ENCODE measurements around the gene PCDHGA2.
"Not testable (repeated sequence)": the region's sequence is repeated elsewhere in the genome, so short reads cannot be mapped to it uniquely, and the experiment has no call there.

Gene PCDHGA2

DNA sequence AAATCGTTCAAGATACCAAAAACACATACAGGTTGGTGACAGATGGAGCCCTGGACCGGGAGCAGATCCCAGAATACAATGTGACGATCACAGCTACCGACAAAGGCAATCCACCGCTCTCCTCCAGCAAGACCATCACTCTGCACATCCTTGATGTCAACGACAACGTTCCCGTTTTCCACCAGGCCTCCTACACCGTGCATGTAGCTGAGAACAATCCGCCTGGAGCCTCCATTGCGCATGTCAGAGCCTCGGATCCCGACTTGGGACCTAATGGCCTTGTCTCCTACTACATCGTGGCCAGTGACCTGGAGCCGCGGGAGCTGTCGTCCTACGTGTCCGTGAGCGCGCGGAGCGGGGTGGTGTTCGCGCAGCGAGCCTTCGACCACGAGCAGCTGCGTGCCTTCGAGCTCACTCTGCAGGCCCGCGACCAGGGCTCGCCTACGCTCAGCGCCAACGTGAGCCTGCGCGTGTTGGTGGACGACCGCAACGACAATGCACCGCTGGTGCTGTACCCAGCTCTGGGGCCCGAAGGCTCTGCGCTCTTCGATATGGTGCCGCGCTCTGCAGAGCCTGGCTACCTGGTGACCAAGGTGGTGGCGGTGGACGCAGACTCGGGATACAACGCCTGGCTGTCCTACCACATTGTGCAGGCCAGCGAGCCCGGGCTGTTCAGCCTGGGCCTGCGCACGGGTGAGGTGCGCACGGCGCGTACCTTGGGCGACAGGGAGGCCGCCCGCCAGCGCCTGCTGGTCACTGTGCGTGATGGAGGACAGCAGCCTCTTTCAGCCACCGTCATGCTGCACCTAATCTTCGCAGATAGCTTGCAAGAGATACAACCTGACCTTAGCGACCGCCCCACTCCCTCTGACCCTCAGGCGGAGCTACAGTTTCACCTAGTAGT, 33.3 kb downstream of the PCDHGA2 start:
- H3F3A ChIP-seq (ENCODE audit: insufficient read depth), result 0 out of 2 replicates have a peak, but pooled peaks cover 3% of the 10 kb centered on the region
- H3K9ac ChIP-seq (ENCODE audit: low read length), result no peak overlapping the region
- peaks cover 50% of the 10 kb centered on the region; the same call in 1 of the 2 replicates for H3K9me3 ChIP-seq (ENCODE audit: insufficient read depth, low read length)
- H3K4me2 ChIP-seq (ENCODE audit: low read depth, low read length, poor library complexity, severe bottlenecking), result no peak overlapping the region
- H2AFZ ChIP-seq (ENCODE audit: low read depth, low read length, severe bottlenecking), result no peak overlapping the region
- no peak for TF ChIP-seq EZH2phosphoT487 (conservative IDR thresholded peaks at IDR 0.05; ENCODE audit: low read length)
- TF ChIP-seq, protein P1, sequence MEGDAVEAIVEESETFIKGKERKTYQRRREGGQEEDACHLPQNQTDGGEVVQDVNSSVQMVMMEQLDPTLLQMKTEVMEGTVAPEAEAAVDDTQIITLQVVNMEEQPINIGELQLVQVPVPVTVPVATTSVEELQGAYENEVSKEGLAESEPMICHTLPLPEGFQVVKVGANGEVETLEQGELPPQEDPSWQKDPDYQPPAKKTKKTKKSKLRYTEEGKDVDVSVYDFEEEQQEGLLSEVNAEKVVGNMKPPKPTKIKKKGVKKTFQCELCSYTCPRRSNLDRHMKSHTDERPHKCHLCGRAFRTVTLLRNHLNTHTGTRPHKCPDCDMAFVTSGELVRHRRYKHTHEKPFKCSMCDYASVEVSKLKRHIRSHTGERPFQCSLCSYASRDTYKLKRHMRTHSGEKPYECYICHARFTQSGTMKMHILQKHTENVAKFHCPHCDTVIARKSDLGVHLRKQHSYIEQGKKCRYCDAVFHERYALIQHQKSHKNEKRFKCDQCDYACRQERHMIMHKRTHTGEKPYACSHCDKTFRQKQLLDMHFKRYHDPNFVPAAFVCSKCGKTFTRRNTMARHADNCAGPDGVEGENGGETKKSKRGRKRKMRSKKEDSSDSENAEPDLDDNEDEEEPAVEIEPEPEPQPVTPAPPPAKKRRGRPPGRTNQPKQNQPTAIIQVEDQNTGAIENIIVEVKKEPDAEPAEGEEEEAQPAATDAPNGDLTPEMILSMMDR (IDR thresholded peaks at IDR 0.05; ENCODE audit: insufficient read depth, low read length, poor library complexity, severe bottlenecking), result no peak
- no peak overlapping the region for H3K4me3 ChIP-seq (ENCODE audit: insufficient read depth, low read length, poor library complexity, severe bottlenecking)
- H3K9me2 ChIP-seq (replicated peaks; ENCODE audit: insufficient read depth, low read length), result no peaks in the 10 kb centered on the region
- peaks cover 18% of the 10 kb centered on the region for H3K36me3 ChIP-seq (ENCODE audit: low read length)
- no peak overlapping the region for H3K27ac ChIP-seq (ENCODE audit: low read depth, low read length)
- no peaks in the 10 kb centered on the region; the same call in 1 of the 2 replicates for H3K79me2 ChIP-seq (ENCODE audit: insufficient read depth, low read length)
- no peaks in the 10 kb centered on the region for H3K27me3 ChIP-seq (ENCODE audit: low read length)
- H4K20me1 ChIP-seq (ENCODE audit: low read depth, low read length), result no peaks in the 10 kb centered on the region

DNA sequence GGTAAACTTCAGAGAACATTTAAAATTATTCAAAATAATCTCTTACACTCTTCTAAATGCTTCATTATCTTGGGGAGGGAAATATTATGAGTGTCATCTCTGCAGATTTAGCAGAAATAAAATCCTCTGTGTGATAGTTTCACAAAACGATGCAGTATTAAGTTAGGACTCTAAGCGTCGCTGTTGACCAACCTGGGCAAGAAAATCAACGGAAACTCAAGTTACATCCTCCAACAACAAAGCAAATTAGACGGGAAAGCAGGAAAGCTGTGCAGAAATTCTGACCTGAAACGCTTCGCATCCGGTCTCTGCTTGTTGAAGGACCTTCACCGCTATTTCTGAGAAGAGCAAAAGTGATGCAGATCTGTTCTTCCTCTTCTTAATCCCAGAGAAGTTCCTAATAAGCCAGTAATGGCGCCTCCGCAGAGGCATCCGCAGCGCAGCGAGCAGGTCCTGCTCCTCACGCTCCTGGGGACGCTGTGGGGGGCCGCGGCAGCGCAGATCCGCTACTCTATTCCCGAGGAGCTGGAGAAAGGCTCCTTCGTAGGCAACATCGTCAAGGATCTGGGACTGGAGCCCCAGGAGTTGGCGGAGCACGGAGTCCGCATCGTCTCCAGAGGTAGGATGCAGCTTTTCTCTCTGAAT, 35.2 kb downstream of the PCDHGA2 start, which contains the start of gene PCDHGA6:
TSS of gene PCDHGA6 (plus strand) at position 219 of the 645 bp plus-strand sequence. CDS start at position 412, 193 bp downstream.
- H3K27ac ChIP-seq (ENCODE audit: low read depth, low read length), result no peak within 1 kb of the TSS
- H3K9me2 ChIP-seq (replicated peaks; ENCODE audit: insufficient read depth, low read length), result no peaks in the 10 kb centered on the region
- peak within 1 kb of the TSS; percentile 35 for H3K4me2 ChIP-seq (ENCODE audit: low read depth, low read length, poor library complexity, severe bottlenecking)
- no peak for TF ChIP-seq EZH2phosphoT487 (conservative IDR thresholded peaks at IDR 0.05; ENCODE audit: low read length)
- TF ChIP-seq, protein P1 (IDR thresholded peaks at IDR 0.05; ENCODE audit: insufficient read depth, low read length, poor library complexity, severe bottlenecking), result no peak
- peaks cover 23% of the 10 kb centered on the region for H3K36me3 ChIP-seq (ENCODE audit: low read length)
- peak within 1 kb of the TSS; percentile 18 for H3K4me3 ChIP-seq (ENCODE audit: insufficient read depth, low read length, poor library complexity, severe bottlenecking)
- peaks cover 58% of the 10 kb centered on the region; the same call in 1 of the 2 replicates for H3K9me3 ChIP-seq (ENCODE audit: insufficient read depth, low read length)
- H3K9ac ChIP-seq (ENCODE audit: low read length), result no peak within 1 kb of the TSS
- H3K27me3 ChIP-seq (ENCODE audit: low read length), result no peaks in the 10 kb centered on the region
- H3F3A ChIP-seq (ENCODE audit: insufficient read depth), result no peaks in the 10 kb centered on the region
- no peaks in the 10 kb centered on the region for H4K20me1 ChIP-seq (ENCODE audit: low read depth, low read length)
- no peak within 1 kb of the TSS for H2AFZ ChIP-seq (ENCODE audit: low read depth, low read length, severe bottlenecking)
- H3K79me2 ChIP-seq (ENCODE audit: insufficient read depth, low read length), result peaks cover 7% of the 10 kb centered on the region; the same call in 1 of the 2 replicates

DNA sequence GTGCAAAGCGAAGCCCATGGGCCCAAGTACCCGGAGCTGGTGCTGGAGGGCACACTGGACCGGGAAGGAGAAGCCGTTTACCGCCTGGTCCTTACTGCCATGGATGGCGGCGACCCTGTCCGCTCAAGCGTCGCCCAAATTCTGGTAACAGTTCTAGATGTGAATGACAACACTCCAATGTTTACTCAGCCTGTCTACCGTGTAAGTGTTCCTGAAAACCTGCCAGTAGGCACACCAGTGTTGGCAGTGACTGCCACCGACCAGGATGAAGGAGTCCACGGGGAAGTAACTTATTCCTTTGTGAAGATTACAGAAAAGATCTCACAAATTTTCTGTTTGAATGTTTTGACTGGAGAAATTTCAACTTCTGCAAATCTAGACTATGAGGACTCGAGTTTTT, 36.1 kb downstream of the PCDHGA2 start:
- Histone ChIP-seq H3K9me3 (ENCODE audit: insufficient read depth, low read length) (peaks cover 58% of the 10 kb centered on the region; the same call in 1 of the 2 replicates), H3K4me2 (ENCODE audit: low read depth, low read length, poor library complexity, severe bottlenecking) (no peak overlapping the region), H3K79me2 (ENCODE audit: insufficient read depth, low read length) (peaks cover 7% of the 10 kb centered on the region; the same call in 1 of the 2 replicates), H3K27ac (ENCODE audit: low read depth, low read length) (no peak overlapping the region), H3K36me3 (ENCODE audit: low read length) (peaks cover 23% of the 10 kb centered on the region), H3F3A (ENCODE audit: insufficient read depth) (no peaks in the 10 kb centered on the region), H2AFZ (ENCODE audit: low read depth, low read length, severe bottlenecking) (no peak overlapping the region), H4K20me1 (ENCODE audit: low read depth, low read length) (no peaks in the 10 kb centered on the region), H3K4me3 (ENCODE audit: insufficient read depth, low read length, poor library complexity, severe bottlenecking) (no peak overlapping the region), H3K9ac (ENCODE audit: low read length) (no peak overlapping the region), H3K9me2 (replicated peaks; ENCODE audit: insufficient read depth, low read length) (no peaks in the 10 kb centered on the region), H3K27me3 (ENCODE audit: low read length) (no peaks in the 10 kb centered on the region)
- TF ChIP-seq, protein P1 (IDR thresholded peaks at IDR 0.05; ENCODE audit: insufficient read depth, low read length, poor library complexity, severe bottlenecking), result no peak
- TF ChIP-seq EZH2phosphoT487 (conservative IDR thresholded peaks at IDR 0.05; ENCODE audit: low read length), result no peak

DNA sequence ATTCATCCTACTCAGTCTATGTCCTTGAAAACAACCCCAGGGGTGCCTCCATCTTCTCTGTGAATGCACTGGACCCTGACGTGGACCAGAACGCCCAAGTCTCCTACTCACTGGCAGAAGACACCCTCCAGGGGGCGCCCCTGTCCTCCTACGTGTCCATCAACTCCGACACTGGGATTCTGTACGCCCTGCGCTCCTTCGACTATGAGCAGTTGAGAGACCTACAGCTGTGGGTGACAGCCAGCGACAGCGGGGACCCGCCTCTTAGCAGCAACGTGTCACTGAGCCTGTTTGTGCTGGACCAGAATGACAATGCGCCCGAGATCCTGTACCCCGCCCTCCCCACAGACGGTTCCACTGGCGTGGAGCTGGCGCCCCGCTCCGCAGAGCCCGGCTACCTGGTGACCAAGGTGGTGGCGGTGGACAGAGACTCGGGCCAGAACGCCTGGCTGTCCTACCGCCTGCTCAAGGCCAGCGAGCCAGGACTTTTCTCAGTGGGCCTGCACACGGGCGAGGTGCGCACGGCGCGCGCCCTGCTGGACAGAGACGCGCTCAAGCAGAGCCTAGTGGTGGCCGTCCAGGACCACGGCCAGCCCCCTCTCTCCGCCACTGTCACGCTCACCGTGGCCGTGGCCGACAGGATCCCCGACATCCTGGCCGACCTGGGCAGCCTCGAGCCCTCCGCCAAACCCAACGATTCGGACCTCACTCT, 37.0 kb downstream of the PCDHGA2 start:
- not testable (repeated sequence) for H2AFZ ChIP-seq (ENCODE audit: low read depth, low read length, severe bottlenecking); H3K79me2 ChIP-seq (ENCODE audit: insufficient read depth, low read length); H3K9me2 ChIP-seq (replicated peaks; ENCODE audit: insufficient read depth, low read length); H3K27ac ChIP-seq (ENCODE audit: low read depth, low read length); H3K27me3 ChIP-seq (ENCODE audit: low read length); H3K4me2 ChIP-seq (ENCODE audit: low read depth, low read length, poor library complexity, severe bottlenecking); H3F3A ChIP-seq (ENCODE audit: insufficient read depth); H4K20me1 ChIP-seq (ENCODE audit: low read depth, low read length); H3K4me3 ChIP-seq (ENCODE audit: insufficient read depth, low read length, poor library complexity, severe bottlenecking); H3K9ac ChIP-seq (ENCODE audit: low read length)
- H3K9me3 ChIP-seq (ENCODE audit: insufficient read depth, low read length), result peaks cover 53% of the 10 kb centered on the region; the same call in 1 of the 2 replicates
- peaks cover 19% of the 10 kb centered on the region for H3K36me3 ChIP-seq (ENCODE audit: low read length)
